MG63 (cell line): ENCODE results near the gene POU4F1. TPM values are rescaled to one million over a fixed set of nuclear protein-coding genes. Genes with fewer than 3 reads are reported as not detected.

ENCODE experiments used
- DNase-seq: peaks from one replicate; pipeline ENCODE4 v3.0.0-alpha.2; 2020
- H3K27me3 ChIP-seq: fragments of 250-450 bp; sonication (Bioruptor Pico); 2 replicates; pipeline ENCODE4 v1.5.1; 2020; ENCODE audit warnings: mild to moderate bottlenecking, moderate library complexity
- H3K36me3 ChIP-seq: fragments of 250-450 bp; sonication (Bioruptor Pico); 2 replicates; pipeline ENCODE4 v1.5.1; 2020; ENCODE audit warnings: mild to moderate bottlenecking, moderate library complexity
- H3K4me3 ChIP-seq: fragments of 250-450 bp; sonication (Bioruptor Pico); 2 replicates; pipeline ENCODE4 v1.5.1; 2020; ENCODE audit warnings: mild to moderate bottlenecking, moderate library complexity
- H3K9me3 ChIP-seq: fragments of 250-450 bp; sonication (Bioruptor Pico); 2 replicates; pipeline ENCODE4 v1.5.1; 2020; ENCODE audit warnings: mild to moderate bottlenecking, moderate library complexity
- total RNA-seq: library from RNA; depleted of rRNA; stranded (reverse); fragments of >200 nt; shearing (Covaris generic); gene quantifications from 2 replicates; pipeline ENCODE4 v1.2.3, GENCODE V29; 2014; ENCODE audit warnings: low replicate concordance; rRNA removed

The POU4F1 gene
- total RNA-seq, 1 experiment from 2014 or later: not detected

GRCh38 chr13:78562237-78562889 is 41.0 kb downstream of the POU4F1 start:
- DNase-seq: no peak
- Histone ChIP-seq H3K4me3 (no peak overlapping the region), H3K9me3 (no peaks in the 10 kb centered on the region), H3K36me3 (no peaks in the 10 kb centered on the region), H3K27me3 (0 out of 2 replicates have a peak, but pooled peaks cover 2% of the 10 kb centered on the region)

Other genes starting within 250 kb of the POU4F1 start
- gene OBI1, start 55.6 kb upstream of the POU4F1 start, total RNA-seq: 4.8 and 13.0 TPM in 2 replicates